Esophagus muscularis mucosa (tissue), 4 donors: Measurements from ENCODE around the gene CEP97. TPM values are rescaled to one million over a fixed set of nuclear protein-coding genes. Genes with fewer than 3 reads are reported as not detected.
"Not testable (repeated sequence)": the region's sequence is repeated elsewhere in the genome, so short reads cannot be mapped to it uniquely, and the experiment has no call there.

Source experiments
- DNase-seq: peaks from one replicate; pipeline ENCODE4 v3.0.0-alpha.2; 2017; ENCODE audit errors: extremely low spot score
- H3K27ac ChIP-seq, 4 donors: fragments of 200-600 bp; sonication (generic); replicated peaks in 1 of 4; 1 replicate in 3 of 4; 2 replicates in 1 of 4; pipeline ENCODE4 v1.5.1; 2016 to 2019; ENCODE audit warnings: mild to moderate bottlenecking in 1 of 4
- H3K27me3 ChIP-seq, 4 donors: fragments of 200-600 bp; sonication (generic); one replicate each; pipeline versions ENCODE4 v1.5.1 to v1.6.0; 2016 to 2019
- H3K36me3 ChIP-seq, 4 donors: fragments of 200-600 bp; sonication (generic); one replicate each; pipeline ENCODE4 v1.5.1; 2016 to 2019
- H3K4me1 ChIP-seq, 4 donors: fragments of 200-600 bp; sonication (generic); one replicate each; pipeline ENCODE4 v1.5.1; 2016 to 2019
- H3K4me3 ChIP-seq, 4 donors: fragments of 200-600 bp; sonication (generic); 1 replicate in 2 of 4; 2 replicates in 2 of 4; pipeline ENCODE4 v1.5.1; 2016 to 2019; ENCODE audit warnings: mild to moderate bottlenecking in 4 of 4, moderate library complexity in 1 of 4
- H3K9me3 ChIP-seq, 4 donors: fragments of 200-600 bp; sonication (generic); 1 replicate in 3 of 4; 2 replicates in 1 of 4; pipeline ENCODE4 v1.5.1; 2016 to 2019
- EP300 ChIP-seq: sonication (generic); formaldehyde crosslinking; IDR thresholded peaks from one replicate; pipeline ENCODE4 v1.6.1; 2017; ENCODE audit warnings: antibody characterized with exemption
- POLR2A ChIP-seq: fragments of 450-650 bp; IDR thresholded peaks from one replicate; pipeline ENCODE4 v1.6.1; 2017; ENCODE audit warnings: antibody characterized with exemption, moderate library complexity, mild to moderate bottlenecking, low read depth
- POLR2AphosphoS5 ChIP-seq, 2 donors: sonication (generic); formaldehyde crosslinking; IDR thresholded peaks; one replicate each; pipeline ENCODE4 v1.6.1; 2017; ENCODE audit warnings: antibody characterized with exemption in 2 of 2
- WGBS: methylation state at CpG from one replicate; pipeline ENCODE4 v1.1.5; 2018; 5-methylcytosine and 5-hydroxymethylcytosine counted together
- intact Hi-C: fragments of 100-400 bp; cut with DNase I; formaldehyde crosslinking; loops from one replicate; pipeline ENCODE4 v1.15.1; 2023
- total RNA-seq, 4 donors: library from RNA; depleted of rRNA; stranded (reverse); fragments of >200 nt; gene quantifications; one replicate each; pipeline versions ENCODE4 v1.1.0 to v1.2.1, GENCODE V29; 2016
- TF ChIP-seq, protein P1 (sequence below), 3 experiments: fragments of 200-600 bp in 2 of 3; fragments of 450-650 bp in 1 of 3; sonication (generic) in 2 of 3; IDR thresholded peaks; one replicate each; pipeline ENCODE4 v1.5.1; 2017 to 2019; ENCODE audit warnings: antibody characterized with exemption in 3 of 3, mild to moderate bottlenecking in 2 of 3, moderate library complexity in 1 of 3

The CEP97 gene
- total RNA-seq, 4 donors from 2014 or later, result 7.2 to 10.4 (median 8.0) TPM

DNA sequence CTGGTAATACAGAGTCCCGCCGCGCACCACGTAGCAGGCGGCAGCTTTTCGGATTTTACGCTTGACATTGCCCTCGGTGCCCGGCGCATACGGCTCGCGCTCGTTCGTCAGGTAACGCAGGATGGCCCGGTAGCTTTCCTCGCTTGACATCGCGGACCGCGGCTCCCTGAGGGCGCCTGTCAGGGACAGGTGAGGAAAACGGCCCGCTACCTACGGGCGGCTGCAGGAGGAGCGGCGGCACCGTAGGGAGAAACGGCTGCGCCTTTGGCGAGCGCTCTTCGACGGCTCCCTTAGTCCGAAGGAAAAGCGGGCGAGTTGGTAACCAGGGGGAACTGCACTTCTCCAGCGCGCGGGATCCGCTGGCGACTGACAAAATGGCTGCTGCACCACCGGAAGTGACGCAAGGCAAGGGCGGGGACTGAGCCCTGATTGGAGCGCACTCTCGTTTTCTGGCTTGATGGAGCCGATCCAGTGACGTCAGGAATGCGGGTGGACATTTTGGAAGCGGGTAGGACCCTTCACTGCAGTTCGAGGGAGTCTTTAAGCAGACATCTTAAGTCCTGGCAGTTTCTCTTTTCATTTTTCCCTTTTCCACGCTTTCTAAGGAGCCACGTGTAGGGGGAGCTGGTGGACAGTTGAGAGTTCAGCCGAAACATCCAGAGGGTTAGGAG, 47.5 kb upstream of the CEP97 start, which contains the start of gene ZBTB11:
Gene ZBTB11 (minus strand): TSS at position 368 of the 671 bp plus-strand sequence. CDS start 218 bp downstream, at position 150.
- WGBS, result 0% methylated on average over 18 of the region's 57 CpGs
- intact Hi-C loops, result loop anchor here (5.0 kb wide), 1 partner anchor 100 kb away; no protein-coding TSS in a partner anchor
- TF ChIP-seq, protein P1, sequence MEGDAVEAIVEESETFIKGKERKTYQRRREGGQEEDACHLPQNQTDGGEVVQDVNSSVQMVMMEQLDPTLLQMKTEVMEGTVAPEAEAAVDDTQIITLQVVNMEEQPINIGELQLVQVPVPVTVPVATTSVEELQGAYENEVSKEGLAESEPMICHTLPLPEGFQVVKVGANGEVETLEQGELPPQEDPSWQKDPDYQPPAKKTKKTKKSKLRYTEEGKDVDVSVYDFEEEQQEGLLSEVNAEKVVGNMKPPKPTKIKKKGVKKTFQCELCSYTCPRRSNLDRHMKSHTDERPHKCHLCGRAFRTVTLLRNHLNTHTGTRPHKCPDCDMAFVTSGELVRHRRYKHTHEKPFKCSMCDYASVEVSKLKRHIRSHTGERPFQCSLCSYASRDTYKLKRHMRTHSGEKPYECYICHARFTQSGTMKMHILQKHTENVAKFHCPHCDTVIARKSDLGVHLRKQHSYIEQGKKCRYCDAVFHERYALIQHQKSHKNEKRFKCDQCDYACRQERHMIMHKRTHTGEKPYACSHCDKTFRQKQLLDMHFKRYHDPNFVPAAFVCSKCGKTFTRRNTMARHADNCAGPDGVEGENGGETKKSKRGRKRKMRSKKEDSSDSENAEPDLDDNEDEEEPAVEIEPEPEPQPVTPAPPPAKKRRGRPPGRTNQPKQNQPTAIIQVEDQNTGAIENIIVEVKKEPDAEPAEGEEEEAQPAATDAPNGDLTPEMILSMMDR (IDR thresholded peaks at IDR 0.05), result peak; percentile 40 to 62 (median 60)
- TF ChIP-seq POLR2AphosphoS5 (IDR thresholded peaks at IDR 0.05), result peak; percentile 97 to 98
- peak; percentile 71 for TF ChIP-seq POLR2A
- TF ChIP-seq EP300, result no peak
- H3K9me3 ChIP-seq, result no peaks in the 10 kb centered on the region
- peaks cover 21 to 48% (median 42%) of the 10 kb centered on the region in 4 donors for H3K4me1 ChIP-seq
- DNase-seq, result peak; percentile 100
- no peaks in the 10 kb centered on the region for H3K27me3 ChIP-seq
- peak within 1 kb of the TSS; percentile 96 to 100 (median 98) for H3K27ac ChIP-seq
- peak within 1 kb of the TSS; percentile 93 to 100 (median 99) for H3K4me3 ChIP-seq
- H3K36me3 ChIP-seq, result peaks cover 20 to 26% (median 23%) of the 10 kb centered on the region in 4 donors

DNA sequence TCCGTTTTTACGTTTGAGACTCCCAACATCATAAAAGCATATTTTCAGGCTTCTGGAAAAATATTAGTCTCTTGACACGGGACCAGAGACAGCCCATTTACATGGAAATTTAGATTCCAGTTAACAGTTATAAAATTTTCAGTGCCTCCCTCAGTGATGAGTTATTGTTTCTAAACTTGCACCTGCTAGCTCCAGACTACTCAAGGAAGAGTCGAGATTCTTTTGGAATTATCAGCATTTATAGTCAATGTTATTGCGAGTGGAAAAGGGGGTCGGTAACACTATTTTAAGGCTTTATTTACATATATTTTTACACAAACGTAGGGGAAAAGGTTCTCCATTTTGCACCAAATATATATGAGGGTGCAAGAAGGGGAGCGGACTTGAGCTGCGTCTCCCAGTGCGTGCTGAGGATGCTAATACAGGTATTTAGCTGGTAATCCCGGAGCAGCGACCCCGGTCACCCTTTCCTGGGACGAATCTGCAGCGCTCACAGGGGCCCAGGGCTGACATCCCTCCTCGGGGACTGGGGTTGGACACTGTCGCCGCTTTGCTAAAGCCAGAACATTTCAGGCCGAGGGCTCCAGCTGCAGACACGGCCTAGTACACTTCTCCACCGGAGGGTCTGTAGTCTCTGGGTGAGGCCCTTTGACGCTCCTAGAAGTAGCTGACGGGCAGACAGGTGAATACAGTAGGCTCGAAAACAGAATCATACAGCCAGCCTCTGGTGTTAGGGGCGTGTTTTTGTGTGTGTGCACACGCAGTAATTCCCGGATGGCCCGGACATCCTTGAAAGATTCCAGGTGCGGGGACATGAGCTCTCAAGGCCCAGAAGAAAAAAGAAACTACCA, 46.8 kb upstream of the CEP97 start:
- TF ChIP-seq, protein P1 (IDR thresholded peaks at IDR 0.05), result no peak
- TF ChIP-seq POLR2A (no peak), EP300 (no peak), POLR2AphosphoS5 (IDR thresholded peaks at IDR 0.05) (no peak)
- Histone ChIP-seq H3K27ac (peak overlapping the region; percentile 96 to 100 (median 98)), H3K4me3 (peak overlapping the region; percentile 93 to 100 (median 99)), H3K4me1 (peaks cover 21 to 52% (median 48%) of the 10 kb centered on the region in 4 donors), H3K9me3 (no peaks in the 10 kb centered on the region), H3K27me3 (no peaks in the 10 kb centered on the region), H3K36me3 (peaks cover 28 to 33% (median 31%) of the 10 kb centered on the region in 4 donors)
- whole genome bisulfite sequencing, result 57% methylated on average over 26 of the region's 29 CpGs
- no peak for DNase-seq
- intact Hi-C loops, result loop anchor here (5.0 kb wide), 1 partner anchor 100 kb away; no protein-coding TSS in a partner anchor

DNA sequence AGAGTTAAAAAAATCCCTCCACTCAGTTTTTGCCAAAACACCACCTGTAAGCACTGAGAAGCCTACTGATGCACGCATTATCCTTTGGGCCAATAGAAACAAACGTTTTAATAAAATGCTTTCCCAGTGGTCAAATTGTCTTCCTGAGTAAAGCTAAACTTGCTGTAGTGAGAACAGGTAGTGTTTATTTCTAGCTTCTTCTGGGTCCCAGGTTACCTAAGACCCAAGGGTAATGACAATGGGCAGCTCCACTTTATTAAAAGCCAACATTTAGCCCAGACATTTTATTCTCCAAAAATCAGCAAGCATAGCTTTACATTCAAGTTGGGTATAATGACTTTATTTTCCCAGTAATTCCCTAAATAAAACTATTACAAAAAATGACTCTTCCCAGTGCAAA, 45.6 kb upstream of the CEP97 start:
- Histone ChIP-seq H3K4me1 (peaks cover 27 to 57% (median 55%) of the 10 kb centered on the region in 4 donors), H3K36me3 (peaks cover 36 to 45% (median 43%) of the 10 kb centered on the region in 4 donors)
- WGBS, result 66% methylated on average over 2 of the region's 2 CpGs
- DNase-seq, H3K27me3 ChIP-seq, H3K9me3 ChIP-seq, H3K4me3 ChIP-seq, H3K27ac ChIP-seq: not testable (repeated sequence)
- intact Hi-C loops, result loop anchor here (5.0 kb wide), 1 partner anchor 102 kb away; no protein-coding TSS in a partner anchor

DNA sequence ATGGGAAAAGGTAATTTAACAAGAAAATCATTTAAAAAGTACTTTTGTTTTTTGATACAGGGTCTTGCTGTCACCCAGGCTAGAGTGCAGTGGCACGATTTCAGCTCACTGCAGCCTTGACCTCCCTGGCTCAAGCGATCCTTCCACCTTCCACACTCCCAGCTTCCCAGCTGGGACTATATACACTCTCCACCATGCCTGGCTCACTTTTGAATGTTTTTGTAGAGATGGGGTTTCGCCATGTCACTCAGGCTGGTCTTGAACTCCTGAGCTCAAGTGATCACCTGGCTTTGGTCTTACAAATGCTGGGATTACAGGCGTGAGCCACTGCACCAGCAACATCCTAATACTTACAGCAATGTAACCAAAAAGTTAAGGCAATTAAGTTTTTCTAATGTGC, 43.9 kb upstream of the CEP97 start:
- intact Hi-C loops, result no loop called here
- TF ChIP-seq, protein P1 (IDR thresholded peaks at IDR 0.05), result no peak
- TF ChIP-seq POLR2A (no peak), POLR2AphosphoS5 (IDR thresholded peaks at IDR 0.05) (no peak)
- no peak for DNase-seq
- Histone ChIP-seq H3K9me3 (no peaks in the 10 kb centered on the region), H3K27me3 (no peaks in the 10 kb centered on the region), H3K36me3 (peaks cover 45 to 60% (median 53%) of the 10 kb centered on the region in 4 donors), H3K4me1 (peaks cover 33 to 59% (median 55%) of the 10 kb centered on the region in 4 donors), H3K4me3 (no peak overlapping the region), H3K27ac (no peak overlapping the region)
- WGBS, result 92% methylated on average over 4 of the region's 4 CpGs

DNA sequence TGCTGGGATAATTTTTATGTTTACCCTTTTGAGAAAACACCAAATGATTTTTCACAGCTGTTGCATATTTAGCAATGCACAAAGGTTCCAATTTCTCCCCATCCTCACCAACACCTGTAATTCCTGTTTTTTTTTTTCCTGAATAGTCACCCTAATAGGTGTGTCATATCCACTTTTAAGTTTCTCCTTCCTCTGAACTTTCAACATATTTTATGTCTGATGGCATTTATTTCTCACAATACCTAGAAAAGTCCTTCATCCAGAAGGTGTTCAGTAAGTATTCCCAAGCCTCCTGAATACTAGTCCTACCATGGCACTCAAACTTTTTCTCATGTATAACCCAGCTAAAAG, 39.4 kb upstream of the CEP97 start:
- TF ChIP-seq POLR2A (no peak), POLR2AphosphoS5 (IDR thresholded peaks at IDR 0.05) (no peak), EP300 (no peak)
- TF ChIP-seq, protein P1 (IDR thresholded peaks at IDR 0.05), result no peak
- Histone ChIP-seq H3K27me3 (no peaks in the 10 kb centered on the region), H3K27ac (peak overlapping the region; percentile 89 to 97 (median 93)), H3K9me3 (no peaks in the 10 kb centered on the region), H3K4me3 (peak overlapping the region; percentile 64 to 83 (median 72)), H3K4me1 (peaks cover 29 to 58% (median 55%) of the 10 kb centered on the region in 4 donors), H3K36me3 (peaks cover 42 to 54% (median 48%) of the 10 kb centered on the region in 4 donors)
- intact Hi-C loops, result no loop called here
- DNase-seq, result no peak
